Fibroblast of peridontal ligament (primary cell): ENCODE measurements around the gene HPSE2.
"Not testable (repeated sequence)": the region's sequence is repeated elsewhere in the genome, so short reads cannot be mapped to it uniquely, and the experiment has no call there.

Source experiments
- DNase-seq: peaks from one replicate; pipeline ENCODE4 v3.0.0-alpha.2; 2010; ENCODE audit errors: extremely low read depth

HPSE2 gene

GRCh38 chr10:99161165-99161564 lies 74.5 kb downstream of the HPSE2 start:
- no peak for DNase-seq

GRCh38 chr10:99143651-99144050 lies 92.0 kb downstream of the HPSE2 start:
- no peak for DNase-seq

- DNase-seq: no peak
These were observed 92.6 kb downstream of the HPSE2 start for GRCh38 chr10:99143011-99143410.

- DNase-seq: not testable (repeated sequence)
These were observed 102.8 kb downstream of the HPSE2 start for GRCh38 chr10:99132897-99133296.

GRCh38 chr10:99125879-99126278 lies 109.8 kb downstream of the HPSE2 start:
- DNase-seq: no peak

- DNase-seq: no peak
These were observed 111.3 kb downstream of the HPSE2 start for GRCh38 chr10:99124376-99124775.

- no peak for DNase-seq
These were observed 111.8 kb downstream of the HPSE2 start for GRCh38 chr10:99123851-99124250.

- DNase-seq: no peak
These were observed 112.3 kb downstream of the HPSE2 start for GRCh38 chr10:99123336-99123735.

GRCh38 chr10:99119258-99119748 lies 116.3 kb downstream of the HPSE2 start:
- DNase-seq: no peak

- DNase-seq: no peak
These were observed 119.9 kb downstream of the HPSE2 start for GRCh38 chr10:99115703-99116102.

- no peak for DNase-seq
These were observed 150.3 kb downstream of the HPSE2 start for GRCh38 chr10:99085358-99085757.

GRCh38 chr10:99084161-99084560 lies 151.5 kb downstream of the HPSE2 start:
- no peak for DNase-seq

- DNase-seq: no peak
These were observed 155.2 kb downstream of the HPSE2 start for GRCh38 chr10:99080275-99080945.

GRCh38 chr10:99062591-99062990 lies 173.1 kb downstream of the HPSE2 start:
- no peak for DNase-seq

GRCh38 chr10:99058762-99059161 lies 176.9 kb downstream of the HPSE2 start:
- no peak for DNase-seq

- DNase-seq: no peak
These were observed 177.5 kb downstream of the HPSE2 start for GRCh38 chr10:99057936-99058690.

GRCh38 chr10:99045671-99046070 lies 190.0 kb downstream of the HPSE2 start:
- no peak for DNase-seq

GRCh38 chr10:99042051-99042771 lies 193.4 kb downstream of the HPSE2 start:
- no peak for DNase-seq

- no peak for DNase-seq
These were observed 194.2 kb downstream of the HPSE2 start for GRCh38 chr10:99041468-99041867.

GRCh38 chr10:99013885-99014284 lies 221.8 kb downstream of the HPSE2 start:
- no peak for DNase-seq

- DNase-seq: no peak
These were observed 225.4 kb downstream of the HPSE2 start for GRCh38 chr10:99010286-99010685.

- no peak for DNase-seq
These were observed 227.6 kb downstream of the HPSE2 start for GRCh38 chr10:99008054-99008453.

- no peak for DNase-seq
These were observed 228.2 kb downstream of the HPSE2 start for GRCh38 chr10:99007457-99007856.
